ENCODE results near the gene GATA2.

- TF ChIP-seq POLR2A (IDR thresholded peaks at IDR 0.05) (no peak), EP300 (IDR thresholded peaks at IDR 0.05) (no peak)
Measured at GRCh38 chr3:128480717-128481437, 12.1 kb downstream of the GATA2 start.

All from gastroesophageal sphincter (tissue), 2 donors.